SK-N-MC (cell line): ENCODE results near the gene COX4I2.
A peak's percentile ranks its signal among the peaks of the same experiment; 100 is the strongest.

Experiments
- DNase-seq: peaks from one replicate; pipeline ENCODE4 v3.0.0-alpha.2; 2011; ENCODE audit warnings: low read depth, low spot score
- H3K27ac ChIP-seq: fragments of 200-600 bp; sonication (generic); 2 replicates; pipeline ENCODE4 v1.5.1; 2016; ENCODE audit warnings: mixed run types
- H3K36me3 ChIP-seq: fragments of 200-600 bp; sonication (generic); 2 replicates; pipeline ENCODE4 v1.6.1; 2017; ENCODE audit warnings: antibody characterized with exemption, low read length, mixed read lengths; ENCODE audit not compliant: insufficient read depth
- H3K4me3 ChIP-seq: fragments of 200-600 bp; sonication (generic); 2 replicates; pipeline ENCODE4 v1.5.1; 2016
- H3K9ac ChIP-seq: fragments of 200-600 bp; sonication (generic); 2 replicates; pipeline ENCODE4 v1.8.0; 2017; ENCODE audit warnings: mixed run types, mixed read lengths; ENCODE audit not compliant: insufficient read length
- H3K9me3 ChIP-seq: fragments of 200-600 bp; sonication (generic); 2 replicates; pipeline ENCODE4 v1.6.1; 2017; ENCODE audit warnings: low read depth, mild to moderate bottlenecking, antibody characterized with exemption, low read length, moderate library complexity, mixed read lengths
- EZH2 ChIP-seq: fragments of 200-600 bp; sonication (generic); IDR thresholded peaks from one replicate; pipeline ENCODE4 v1.6.1; 2017; ENCODE audit warnings: antibody characterized with exemption
- FOXP2 ChIP-seq: optimal IDR thresholded peaks from 2 replicates; pipeline ENCODE3; 2011; ENCODE audit warnings: mild to moderate bottlenecking, moderate library complexity; ENCODE audit not compliant: insufficient read depth; ENCODE audit errors: extremely low read length, control extremely low read depth
- POLR2AphosphoS5 ChIP-seq: IDR thresholded peaks from 2 replicates; pipeline ENCODE4 v1.6.1; 2012; ENCODE audit warnings: mild to moderate bottlenecking, low read depth, low read length, borderline replicate concordance

COX4I2 gene

GRCh38 chr20:31596831-31597480 is 40.8 kb upstream of the COX4I2 start:
- TF ChIP-seq POLR2AphosphoS5: no peak
- no peak for TF ChIP-seq FOXP2
- TF ChIP-seq EZH2: no peak

DNA sequence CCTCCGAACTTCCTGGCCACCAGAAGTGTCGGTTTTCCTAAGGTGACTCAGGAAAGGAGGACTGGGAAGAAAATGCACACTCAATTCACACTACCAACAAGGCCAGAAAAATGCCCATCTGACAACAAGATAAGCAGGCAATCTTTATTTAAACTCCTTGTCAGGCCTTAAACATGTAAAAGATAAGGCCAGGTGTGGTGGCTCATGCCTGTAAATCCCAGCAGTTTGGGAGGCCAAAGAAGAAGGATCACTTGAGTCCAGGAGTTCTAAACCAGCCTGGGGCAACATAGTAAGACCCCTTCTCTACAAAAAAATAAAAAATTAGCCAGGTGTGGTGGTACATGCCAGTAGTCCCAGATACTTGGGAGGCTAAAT is 40.2 kb upstream of the COX4I2 start:
- no peak overlapping the region for H3K9ac ChIP-seq
- H3K27ac ChIP-seq: no peak overlapping the region
- no peak for DNase-seq
- no peaks in the 10 kb centered on the region for H3K9me3 ChIP-seq
- H3K4me3 ChIP-seq: no peak overlapping the region
- TF ChIP-seq FOXP2: no peak
- no peak for TF ChIP-seq POLR2AphosphoS5
- no peak for TF ChIP-seq EZH2
- H3K36me3 ChIP-seq: no peaks in the 10 kb centered on the region

More at GRCh38 chr20:31596831-31597480, 40.8 kb upstream of the COX4I2 start:
- Histone ChIP-seq H3K36me3 (no peaks in the 10 kb centered on the region), H3K27ac (peak overlapping the region; percentile 54), H3K9me3 (no peaks in the 10 kb centered on the region), H3K9ac (no peak overlapping the region), H3K4me3 (no peak overlapping the region)
- no peak for DNase-seq

DNA sequence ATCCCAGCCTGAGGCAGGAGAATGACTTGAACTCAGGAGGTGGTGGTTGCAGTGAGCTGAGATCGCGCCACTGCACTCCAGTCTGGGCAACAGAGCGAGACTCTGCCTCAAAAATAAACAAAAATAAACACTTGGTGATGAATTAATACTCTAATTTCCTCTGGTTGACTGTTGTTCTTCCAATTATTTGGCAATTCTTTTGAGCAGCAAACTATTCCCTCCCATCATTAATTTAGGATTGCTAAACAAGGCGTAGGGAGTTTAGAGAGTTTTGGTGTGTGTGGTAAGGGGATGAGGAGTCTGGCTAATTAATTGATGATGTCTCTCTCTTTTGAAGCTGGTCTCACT is 35.3 kb upstream of the COX4I2 start:
- Histone ChIP-seq H3K9ac (no peak overlapping the region), H3K36me3 (peaks cover 7% of the 10 kb centered on the region), H3K27ac (peak overlapping the region; percentile 100), H3K9me3 (no peaks in the 10 kb centered on the region), H3K4me3 (0 out of 2 replicates have a peak overlapping the region, but pooled peaks have one; percentile 23)
- TF ChIP-seq POLR2AphosphoS5: no peak
- DNase-seq: no peak

GRCh38 chr20:31602779-31603441 is 34.8 kb upstream of the COX4I2 start:
- Histone ChIP-seq H3K4me3 (peak overlapping the region; percentile 23; the same call in 1 of the 2 replicates), H3K9ac (peak overlapping the region; percentile 16), H3K27ac (peak overlapping the region; percentile 100)

GRCh38 chr20:31603822-31604566 is 33.7 kb upstream of the COX4I2 start:
- Histone ChIP-seq H3K9ac (peak overlapping the region; percentile 95), H3K4me3 (peak overlapping the region; percentile 100), H3K27ac (peak overlapping the region; percentile 100), H3K9me3 (no peaks in the 10 kb centered on the region), H3K36me3 (peaks cover 7% of the 10 kb centered on the region)
- DNase-seq: peak; percentile 87
- TF ChIP-seq FOXP2 (no peak), POLR2AphosphoS5 (peak; percentile 84)

More at GRCh38 chr20:31602779-31603441, 34.8 kb upstream of the COX4I2 start:
- TF ChIP-seq EZH2 (no peak), FOXP2 (no peak), POLR2AphosphoS5 (no peak)
- Histone ChIP-seq H3K36me3 (peaks cover 7% of the 10 kb centered on the region), H3K9me3 (no peaks in the 10 kb centered on the region)
- DNase-seq: peak; percentile 24

- DNase-seq: no peak
- H3K9ac ChIP-seq: peak overlapping the region; percentile 95
- no peaks in the 10 kb centered on the region for H3K9me3 ChIP-seq
- TF ChIP-seq EZH2 (no peak), POLR2AphosphoS5 (no peak; the same call in 1 of the 2 replicates), FOXP2 (no peak)
- H3K27ac ChIP-seq: peak overlapping the region; percentile 100
- H3K4me3 ChIP-seq: peak overlapping the region; percentile 100
- peaks cover 7% of the 10 kb centered on the region for H3K36me3 ChIP-seq
Observed at GRCh38 chr20:31604567-31605030, 33.1 kb upstream of the COX4I2 start.

DNA sequence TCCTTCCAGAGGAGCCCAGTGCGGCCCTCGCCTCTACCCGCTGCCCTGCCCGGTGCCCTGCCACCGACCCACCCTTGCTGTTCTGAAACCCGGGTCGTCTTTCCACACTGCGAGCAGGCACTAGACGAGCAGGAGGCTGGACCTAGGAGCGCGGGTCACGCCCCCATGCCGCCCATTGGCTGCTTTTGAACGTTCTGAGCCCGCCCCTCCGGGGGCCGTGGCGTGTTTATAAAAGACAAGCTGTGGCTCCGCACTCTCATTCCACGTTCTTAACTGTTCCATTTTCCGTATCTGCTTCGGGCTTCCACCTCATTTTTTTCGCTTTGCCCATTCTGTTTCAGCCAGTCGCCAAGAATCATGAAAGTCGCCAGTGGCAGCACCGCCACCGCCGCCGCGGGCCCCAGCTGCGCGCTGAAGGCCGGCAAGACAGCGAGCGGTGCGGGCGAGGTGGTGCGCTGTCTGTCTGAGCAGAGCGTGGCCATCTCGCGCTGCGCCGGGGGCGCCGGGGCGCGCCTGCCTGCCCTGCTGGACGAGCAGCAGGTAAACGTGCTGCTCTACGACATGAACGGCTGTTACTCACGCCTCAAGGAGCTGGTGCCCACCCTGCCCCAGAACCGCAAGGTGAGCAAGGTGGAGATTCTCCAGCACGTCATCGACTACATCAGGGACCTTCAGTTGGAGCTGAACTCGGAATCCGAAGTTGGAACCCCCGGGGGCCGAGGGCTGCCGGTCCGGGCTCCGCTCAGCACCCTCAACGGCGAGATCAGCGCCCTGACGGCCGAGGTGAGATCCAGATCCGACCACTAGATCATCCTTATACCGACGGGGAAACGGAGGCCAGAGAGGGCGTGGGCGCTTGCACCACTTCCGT is 32.4 kb upstream of the COX4I2 start, which contains the start of gene ID1:
ID1 (plus strand) TSS at position 259 of the 871 bp plus-strand sequence; CDS start at position 358, 99 bp downstream.
- H3K4me3 ChIP-seq: peak within 1 kb of the TSS; percentile 100
- H3K9ac ChIP-seq: peak within 1 kb of the TSS; percentile 96
- no peaks in the 10 kb centered on the region for H3K9me3 ChIP-seq
- peaks cover 7% of the 10 kb centered on the region for H3K36me3 ChIP-seq
- peak; percentile 87 for DNase-seq
- H3K27ac ChIP-seq: peak within 1 kb of the TSS; percentile 100
- TF ChIP-seq POLR2AphosphoS5 (peak; percentile 100), EZH2 (no peak)
